Mesodermal cell (in vitro differentiated cells): ENCODE results near the gene TLE1.
"Not testable (repeated sequence)": the region's sequence is repeated elsewhere in the genome, so short reads cannot be mapped to it uniquely, and the experiment has no call there.

Experiments
- H3K27ac ChIP-seq: 2 replicates; pipeline ENCODE4 v1.7.0; 2013; ENCODE audit warnings: mild to moderate bottlenecking, low read depth, low read length, moderate library complexity; ENCODE audit not compliant: severe bottlenecking
- H3K36me3 ChIP-seq: 2 replicates; pipeline ENCODE4 v1.7.1; 2013; ENCODE audit warnings: mild to moderate bottlenecking, low read length, moderate library complexity; ENCODE audit not compliant: control insufficient read depth, insufficient read depth
- H3K4me1 ChIP-seq: one replicate; pipeline ENCODE4 v1.7.1; 2013; ENCODE audit warnings: mild to moderate bottlenecking, low read length; ENCODE audit not compliant: insufficient read depth, control insufficient read depth, poor library complexity, severe bottlenecking
- H3K4me3 ChIP-seq: 2 replicates; pipeline ENCODE4 v1.7.0; 2013; ENCODE audit warnings: low read length, control low read depth, mild to moderate bottlenecking; ENCODE audit not compliant: insufficient read depth, poor library complexity, severe bottlenecking; ENCODE audit errors: extremely low read depth
- H3K9me3 ChIP-seq: 2 replicates; pipeline ENCODE4 v1.7.1; 2013; ENCODE audit warnings: mild to moderate bottlenecking, low read length, moderate library complexity; ENCODE audit not compliant: control insufficient read depth
- WGBS, 2 experiments: methylation state at CpG; one replicate each; pipeline ENCODE4 v1.1.5; 2013; ENCODE audit warnings: missing lambda C conversion rate in 2 of 2; ENCODE audit not compliant: insufficient coverage in 2 of 2; 5-methylcytosine and 5-hydroxymethylcytosine counted together

The TLE1 gene

GRCh38 chr9:81600631-81601030, 88.7 kb downstream of the TLE1 start:
- H3K27ac ChIP-seq = no peak overlapping the region
- 86 to 90% methylated on average over 3 of the region's 4 CpGs for WGBS, 2 experiments
- peaks cover 25% of the 10 kb centered on the region for H3K36me3 ChIP-seq
- no peak overlapping the region for H3K4me3 ChIP-seq
- H3K9me3 ChIP-seq = no peaks in the 10 kb centered on the region
- H3K4me1 ChIP-seq = no peaks in the 10 kb centered on the region

DNA sequence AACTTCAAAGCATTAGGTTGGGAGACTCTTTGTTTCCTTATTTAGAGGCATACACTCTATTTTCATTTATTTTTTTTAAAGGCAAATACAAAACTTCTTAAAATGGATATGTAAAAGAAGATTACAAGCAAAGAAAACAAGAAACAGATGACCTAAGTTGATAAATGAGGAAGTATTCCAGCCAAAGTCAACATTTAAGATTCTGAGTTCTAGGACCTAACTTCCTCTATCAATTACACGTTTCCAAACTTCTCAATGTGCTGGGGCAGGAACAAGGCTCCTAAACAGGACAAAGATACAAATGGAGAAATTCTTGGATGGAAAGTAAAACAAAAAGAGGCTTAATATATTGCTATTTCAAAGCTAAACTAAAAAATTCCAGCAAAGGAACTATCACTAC, 89.5 kb downstream of the TLE1 start:
- Histone ChIP-seq H3K4me1 (no peaks in the 10 kb centered on the region), H3K27ac (no peak overlapping the region), H3K4me3 (no peak overlapping the region), H3K9me3 (no peaks in the 10 kb centered on the region), H3K36me3 (peaks cover 25% of the 10 kb centered on the region)
- WGBS, 2 experiments = no CpG with 5 or more reads among the region's 1 CpG

GRCh38 chr9:81598811-81599210, 90.5 kb downstream of the TLE1 start:
- Histone ChIP-seq H3K4me3 (no peak overlapping the region), H3K36me3 (peaks cover 28% of the 10 kb centered on the region), H3K4me1 (no peaks in the 10 kb centered on the region), H3K9me3 (no peaks in the 10 kb centered on the region), H3K27ac (no peak overlapping the region)
- WGBS, 2 experiments = 89 to 100% methylated on average over 1 of the region's 1 CpG

DNA sequence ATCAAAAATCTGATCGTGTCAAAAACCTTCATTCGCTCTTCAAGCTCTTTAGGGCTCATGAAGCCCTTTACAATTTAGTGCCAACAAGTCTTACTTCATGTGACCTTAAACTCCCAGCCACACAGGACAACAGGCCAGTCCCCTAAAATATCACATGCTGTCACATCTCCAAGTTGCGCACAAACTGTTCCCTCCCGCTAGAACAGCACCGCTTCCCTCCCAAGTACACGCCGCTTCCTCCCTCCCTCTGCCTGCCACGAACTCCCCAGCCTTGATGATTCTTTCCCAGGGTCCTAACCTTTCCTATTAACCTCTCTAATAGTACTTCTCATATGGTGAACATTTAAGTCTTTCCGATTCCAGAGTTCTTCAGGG, 91.2 kb downstream of the TLE1 start:
- 90 to 91% methylated on average over 7 to 8 of the region's 9 CpGs for WGBS, 2 experiments
- H3K9me3 ChIP-seq = no peaks in the 10 kb centered on the region

DNA sequence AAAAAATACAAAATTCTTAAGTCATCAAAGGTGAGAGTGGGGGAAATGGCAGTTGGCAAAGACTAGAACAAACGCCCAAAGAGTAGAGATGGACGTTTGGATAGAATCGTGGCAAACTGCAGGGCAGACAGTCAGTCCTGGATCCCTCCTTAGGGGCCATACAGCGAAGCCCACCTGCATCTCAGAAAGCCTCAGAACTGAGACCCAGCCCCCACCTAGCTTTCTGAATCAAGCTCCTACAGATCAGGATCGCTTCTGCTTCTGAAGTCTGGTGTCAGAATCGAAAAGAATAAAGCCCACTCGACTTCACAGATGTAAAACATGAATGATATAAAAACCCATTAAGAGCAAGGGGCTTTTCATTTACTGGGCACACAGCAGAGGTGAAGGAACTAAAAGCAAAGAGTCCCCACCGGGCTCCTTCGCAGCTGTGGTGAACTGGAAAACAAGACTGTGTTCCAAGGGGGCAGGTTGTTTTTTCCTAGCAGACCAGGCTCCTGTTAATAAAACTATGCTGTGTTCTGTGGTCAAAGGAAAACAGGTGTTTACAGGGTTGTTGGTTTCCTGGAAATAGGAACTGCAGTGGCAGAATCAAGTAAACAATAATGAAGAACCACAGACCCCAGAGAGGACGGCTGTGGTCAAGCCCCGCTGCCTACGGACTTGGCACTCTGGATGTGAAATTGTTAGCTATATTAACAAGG, 91.8 kb downstream of the TLE1 start:
- H3K36me3 ChIP-seq = peaks cover 26% of the 10 kb centered on the region
- H3K4me3 ChIP-seq = no peak overlapping the region
- 78 to 83% methylated on average over 6 to 8 of the region's 12 CpGs for WGBS, 2 experiments
- no peaks in the 10 kb centered on the region for H3K9me3 ChIP-seq
- H3K27ac ChIP-seq = no peak overlapping the region
- no peaks in the 10 kb centered on the region for H3K4me1 ChIP-seq

More for the DNA sequence above, 91.2 kb downstream of the TLE1 start:
- Histone ChIP-seq H3K36me3 (peaks cover 26% of the 10 kb centered on the region), H3K27ac (no peak overlapping the region), H3K4me3 (no peak overlapping the region), H3K4me1 (no peaks in the 10 kb centered on the region)

DNA sequence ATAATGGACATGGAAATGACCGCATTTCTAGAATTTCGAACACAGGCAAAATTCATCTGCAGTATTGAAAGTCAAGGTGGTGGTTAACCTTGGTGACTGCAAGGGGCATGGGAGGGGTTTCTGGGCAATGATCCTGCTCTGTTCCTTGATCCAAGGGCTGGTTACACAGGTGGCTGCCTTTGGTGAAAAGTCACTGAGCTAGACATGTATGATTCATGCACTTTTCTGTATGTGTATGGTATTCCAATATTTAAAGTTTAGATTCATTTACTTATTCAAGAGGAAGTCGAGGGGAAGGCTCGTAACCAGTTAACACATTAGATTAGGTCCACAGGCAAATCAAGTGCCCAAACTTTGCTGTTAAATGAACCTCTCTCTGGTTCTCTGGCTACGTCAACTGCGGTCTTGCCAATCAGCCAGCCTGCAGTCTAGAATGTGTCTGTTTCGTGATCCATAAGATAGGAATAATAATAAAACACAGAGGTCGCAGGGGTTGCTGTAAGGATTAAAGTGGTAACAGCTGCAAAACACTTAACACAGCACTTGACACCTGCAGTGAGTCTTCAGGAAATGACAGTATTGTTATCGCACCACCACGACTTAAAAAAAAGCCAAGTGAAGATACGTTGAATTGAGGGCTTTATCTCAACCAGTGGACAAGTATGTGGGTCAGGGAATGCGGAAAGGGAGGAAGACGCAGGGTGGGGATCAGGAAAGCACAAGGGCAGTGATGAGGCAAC, 92.5 kb downstream of the TLE1 start:
- Histone ChIP-seq H3K9me3 (no peaks in the 10 kb centered on the region), H3K4me3 (no peak overlapping the region), H3K4me1 (peaks cover 4% of the 10 kb centered on the region), H3K36me3 (peaks cover 26% of the 10 kb centered on the region), H3K27ac (no peak overlapping the region)
- 55 to 60% methylated on average over 7 to 10 of the region's 13 CpGs for WGBS, 2 experiments

- H3K36me3 ChIP-seq = peaks cover 26% of the 10 kb centered on the region
- H3K4me1 ChIP-seq = peaks cover 4% of the 10 kb centered on the region
- WGBS, 2 experiments = 37 to 63% methylated on average over 6 of the region's 10 CpGs
- no peaks in the 10 kb centered on the region for H3K9me3 ChIP-seq
- no peak overlapping the region for H3K4me3 ChIP-seq
- no peak overlapping the region for H3K27ac ChIP-seq
Observed at GRCh38 chr9:81595887-81596543, 93.3 kb downstream of the TLE1 start.

GRCh38 chr9:81595293-81595692, 94.1 kb downstream of the TLE1 start:
- H3K36me3 ChIP-seq = peaks cover 29% of the 10 kb centered on the region
- not testable (repeated sequence) for H3K9me3 ChIP-seq, H3K4me1 ChIP-seq, H3K27ac ChIP-seq, H3K4me3 ChIP-seq
- 85% methylated on average over 3 to 8 of the region's 10 CpGs for WGBS, 2 experiments

- Histone ChIP-seq H3K36me3 (peaks cover 36% of the 10 kb centered on the region), H3K4me3 (no peak overlapping the region), H3K4me1 (peaks cover 4% of the 10 kb centered on the region), H3K9me3 (no peaks in the 10 kb centered on the region), H3K27ac (no peak overlapping the region)
- WGBS, 2 experiments = 98 to 100% methylated on average over 4 of the region's 5 CpGs
Observed at GRCh38 chr9:81594415-81594814, 94.9 kb downstream of the TLE1 start.

DNA sequence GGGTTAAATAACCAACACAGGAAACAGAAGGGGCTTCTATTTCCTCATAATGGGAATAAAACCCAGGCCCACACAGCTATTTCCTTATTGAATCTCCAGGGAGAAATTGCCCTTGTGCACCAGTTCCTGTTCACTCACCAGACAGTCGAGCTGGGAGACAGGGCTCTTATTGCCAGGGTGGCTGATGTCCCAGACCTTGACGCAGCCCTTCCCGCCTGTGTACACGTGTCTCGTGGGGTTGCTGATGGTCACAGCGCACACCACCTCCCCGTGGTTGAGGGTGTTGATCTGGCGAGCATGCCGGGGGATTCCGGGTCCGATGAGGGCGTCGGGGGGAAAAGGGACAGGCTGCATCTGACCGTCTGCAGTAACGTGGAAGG, 96.5 kb downstream of the TLE1 start:
- Histone ChIP-seq H3K4me3 (no peak overlapping the region), H3K36me3 (peaks cover 35% of the 10 kb centered on the region), H3K4me1 (peaks cover 4% of the 10 kb centered on the region), H3K27ac (no peak overlapping the region), H3K9me3 (no peaks in the 10 kb centered on the region)
- 94 to 96% methylated on average over 14 to 15 of the region's 15 CpGs for WGBS, 2 experiments

GRCh38 chr9:81591791-81592190, 97.6 kb downstream of the TLE1 start:
- Histone ChIP-seq H3K36me3 (peaks cover 39% of the 10 kb centered on the region), H3K27ac (no peak overlapping the region), H3K9me3 (no peaks in the 10 kb centered on the region), H3K4me3 (no peak overlapping the region), H3K4me1 (peaks cover 6% of the 10 kb centered on the region)
- WGBS, 2 experiments = 80 to 100% methylated on average over 3 to 7 of the region's 12 CpGs
